Heart left ventricle (tissue), 16 donors: ENCODE results near the gene COMMD4. TPM values are rescaled to one million over a fixed set of nuclear protein-coding genes. Genes with fewer than 3 reads are reported as not detected.
"Not testable (repeated sequence)": the region's sequence is repeated elsewhere in the genome, so short reads cannot be mapped to it uniquely, and the experiment has no call there.

ENCODE experiments used
- ATAC-seq, 4 donors: fragments of 200-7000 bp; cut with Tn5 transposase; one replicate each; pipeline ENCODE4 v1.9.1; 2020 to 2022; ENCODE audit warnings: moderate library complexity in 4 of 4, mild to moderate bottlenecking in 3 of 4, moderate number of reproducible peaks in 1 of 4
- DNase-seq, 5 donors: peaks; one replicate each; pipeline ENCODE4 v3.0.0-alpha.2; 2020
- H3K27ac ChIP-seq, 12 donors: fragments of 200-600 bp; sonication (generic) in 4 of 12; one replicate each; pipeline versions ENCODE4 v1.5.0 to v1.8.0; 2016 to 2022; ENCODE audit warnings: mild to moderate bottlenecking in 2 of 12
- H3K27me3 ChIP-seq, 9 donors: fragments of 200-600 bp; sonication (generic) in 2 of 9; one replicate each; pipeline versions ENCODE4 v1.5.1 to v1.8.0; 2016 to 2022; ENCODE audit warnings: mild to moderate bottlenecking in 3 of 9
- H3K36me3 ChIP-seq, 9 donors: fragments of 200-600 bp; sonication (generic) in 2 of 9; one replicate each; pipeline versions ENCODE4 v1.5.0 to v1.8.0; 2018 to 2022; ENCODE audit warnings: mild to moderate bottlenecking in 2 of 9
- H3K4me1 ChIP-seq, 12 donors: fragments of 200-600 bp; sonication (generic) in 4 of 12; one replicate each; pipeline versions ENCODE4 v1.5.0 to v1.8.0; 2016 to 2022; ENCODE audit warnings: mild to moderate bottlenecking in 3 of 12
- H3K4me3 ChIP-seq, 12 donors: fragments of 200-600 bp; sonication (generic) in 4 of 12; one replicate each; pipeline versions ENCODE4 v1.5.0 to v1.8.0; 2017 to 2022; ENCODE audit warnings: mild to moderate bottlenecking in 9 of 12, moderate library complexity in 4 of 12
- H3K9me3 ChIP-seq, 12 donors: fragments of 200-600 bp; sonication (generic) in 4 of 12; one replicate each; pipeline versions ENCODE4 v1.5.0 to v1.8.0; 2016 to 2022; ENCODE audit warnings: mild to moderate bottlenecking in 1 of 12
- CTCF ChIP-seq, 12 donors: fragments of 200-600 bp; sonication (generic) in 4 of 12; IDR thresholded peaks; one replicate each; pipeline versions ENCODE4 v1.5.0 to v1.8.0; 2018 to 2022; ENCODE audit warnings: antibody characterized with exemption in 12 of 12, mild to moderate bottlenecking in 5 of 12
- POLR2A ChIP-seq, 2 donors: fragments of 450-650 bp; IDR thresholded peaks; one replicate each; pipeline ENCODE4 v1.6.1; 2017; ENCODE audit warnings: antibody characterized with exemption in 2 of 2, mild to moderate bottlenecking in 2 of 2, moderate library complexity in 2 of 2
- WGBS, 4 donors: extraction: QIAGEN DNeasy Blood & Tissue Kit in 2 of 4; methylation state at CpG; one replicate each; pipeline versions ENCODE4 v1.1.5 to v1.1.7; 2013 to 2018; 5-methylcytosine and 5-hydroxymethylcytosine counted together
- intact Hi-C, 10 donors: fragments of 100-400 bp; cut with DNase I; formaldehyde crosslinking; loops; one replicate each; pipeline versions ENCODE4 v1.11.1 to v1.14.2; 2022
- microRNA counts, 2 donors: library from miRNA; unstranded; fragments of <30 nt; microRNA quantifications; one replicate each; lab custom pipeline; 2016
- microRNA-seq, 4 donors: library from miRNA; unstranded; fragments of <30 nt; microRNA quantifications; one replicate each; pipeline versions ENCODE4 to v1.2.0, GENCODE V29; 2017 to 2020
- polyA plus RNA-seq, 2 donors: library from polyadenylated mRNA; stranded (reverse); fragments of 200-250 nt; gene quantifications; one replicate each; pipeline ENCODE4 v1.2.3, GENCODE V29; 2013
- total RNA-seq, 9 donors: library from RNA; depleted of rRNA in 2 of 9; stranded (reverse); fragments of >200 nt in 2 of 9; fragmentation: NEBNext Ultra II Directional in 3 of 9; extraction: Animal tissue kit (Norgen Biotek cat#: 25700) in 3 of 9; gene quantifications; one replicate each; pipeline versions ENCODE4 v1.1.0 to v1.2.4, GENCODE V29; 2016 to 2023
- donor health status: ischemic (EF 13 %, LVEDD 7.1; RV severe dilation, severe dysfunction).
- donor health status: healthy with polysubstance abuse.
- donor health status: DM: no; HTN: yes; CAD: no.
- donor health status: DM: no; HTN: no; CAD: no.
- donor health status: ischemic (EF 25% LVEDD 6.9; RV normal size, moderate dysfunction).
- donor health status: ischemic (EF 25% LVEDD 5.7; RV mildly dilated, moderate dysfunction).
- donor health status: healthy.
- donor health status: DM: yes; HTN: yes; CAD: no.
- donor health status: ischemic (EF 35%, LVEDD 5.7; RV mildly dilated, moderate dysfunction).
- donor health status: nonischemic (EF 11% LVEDD 7.7; RV severe dilation, severe dysfunction).
- donor health status: DM: yes; HTN: yes; CAD: no.
- donor health status: PGD.
- donor health status: ischemic (EF 29% LVEDD 5.4; RV normal size, mild dysfunction).
- donor health status: nonischemic (EF 23%, LVEDD 6.1; RV moderate dilation, normal function).

The COMMD4 gene
- total and polyA plus RNA-seq, 11 donors: 23.9 to 66.9 (median 37.6) TPM

- DNase-seq (no peak), ATAC-seq (no peak)
- no peak for TF ChIP-seq CTCF (IDR thresholded peaks at IDR 0.05)
- Histone ChIP-seq H3K9me3 (no peaks in the 10 kb centered on the region), H3K4me3 (no peak overlapping the region), H3K27ac (no peak overlapping the region), H3K4me1 (peaks cover 0 to 23% (median 16%) of the 10 kb centered on the region in 12 donors), H3K36me3 (peaks cover 0 to 77% (median 68%) of the 10 kb centered on the region in 9 donors), H3K27me3 (no peaks in the 10 kb centered on the region)
- intact Hi-C loops: no loop called here
- WGBS, 4 donors: 94 to 97% (median 96%) methylated on average over 11 of the region's 11 CpGs
Observed at GRCh38 chr15:75371901-75372688, 36.2 kb downstream of the COMMD4 start.

- no peaks in the 10 kb centered on the region for H3K9me3 ChIP-seq
- TF ChIP-seq POLR2A (IDR thresholded peaks at IDR 0.05): no peak
- TF ChIP-seq CTCF (IDR thresholded peaks at IDR 0.05): no peak
- H3K27me3 ChIP-seq: no peaks in the 10 kb centered on the region
- ATAC-seq (no peak), DNase-seq (no peak)
- peaks cover 3 to 100% (median 99%) of the 10 kb centered on the region in 9 donors for H3K36me3 ChIP-seq
- 86 to 91% (median 88%) methylated on average over 4 of the region's 4 CpGs for WGBS, 4 donors
- peaks cover 0 to 7% (median 0%) of the 10 kb centered on the region in 12 donors for H3K4me1 ChIP-seq
- no peak overlapping the region for H3K27ac ChIP-seq
- H3K4me3 ChIP-seq: no peak overlapping the region
- intact Hi-C loops: no loop called here
Observed at GRCh38 chr15:75380773-75381172, 44.9 kb downstream of the COMMD4 start.

GRCh38 chr15:75383986-75384385, 48.1 kb downstream of the COMMD4 start:
- H3K36me3 ChIP-seq: peaks cover 3 to 100% (median 97%) of the 10 kb centered on the region in 9 donors
- H3K4me1 ChIP-seq, intact Hi-C loops, DNase-seq, H3K4me3 ChIP-seq, H3K27ac ChIP-seq, H3K9me3 ChIP-seq, H3K27me3 ChIP-seq, ATAC-seq: not testable (repeated sequence)
- 91 to 94% (median 93%) methylated on average over 5 of the region's 5 CpGs for WGBS, 4 donors

MicroRNA genes within 50 kb of the gene (microRNA counts, 767-probe panel; counts per million panel counts)
- 1,966 to 2,255 counts per million in 2 donors for microRNA hsa-miR-631 (lab: Ali Mortazavi, UCI)

Small RNA genes lying within 50 kb of the gene (microRNA-seq; reads per million reads assigned to microRNA genes)
- 0 reads per million in 4 donors for gene MIR631

Other genes starting within 250 kb of the COMMD4 start
- gene C15orf39, start 134.2 kb upstream of the COMMD4 start, total RNA-seq: 10 to 100 TPM in 8 of 9 donors, 1 to 10 TPM in 1; 10.0 to 26.1 (median 13.9) TPM
- 10 to 100 TPM in 1 of 2 donors, 1 to 10 TPM in 1; 6.5 to 11.9 TPM for gene C15orf39, start 134.2 kb upstream of the COMMD4 start, polyA plus RNA-seq
- not detected for gene GOLGA6C, start 77.7 kb upstream of the COMMD4 start, total RNA-seq
- gene GOLGA6C, start 77.7 kb upstream of the COMMD4 start, polyA plus RNA-seq: not detected
- not detected for gene GOLGA6D, start 53.2 kb upstream of the COMMD4 start, total RNA-seq
- not detected for gene GOLGA6D, start 53.2 kb upstream of the COMMD4 start, polyA plus RNA-seq
- 10 to 100 TPM in 2 of 9 donors, 1 to 10 TPM in 7; 3.8 to 15.3 (median 8.1) TPM for gene NEIL1, start 11.0 kb downstream of the COMMD4 start, total RNA-seq
- gene NEIL1, start 11.0 kb downstream of the COMMD4 start, polyA plus RNA-seq: 10 to 100 TPM in 1 of 2 donors, 1 to 10 TPM in 1; 4.4 to 13.9 TPM
- gene MAN2C1, start 32.5 kb downstream of the COMMD4 start, total RNA-seq: 100 to 1,000 TPM in 6 of 9 donors, 10 to 100 TPM in 3; 68.0 to 130 (median 111) TPM
- gene MAN2C1, start 32.5 kb downstream of the COMMD4 start, polyA plus RNA-seq: 100 to 1,000 TPM in 1 of 2 donors, 10 to 100 TPM in 1; 61.3 to 150 TPM
- 10 to 100 TPM; 17.1 to 43.5 (median 31.8) TPM for gene SIN3A, start 115.6 kb downstream of the COMMD4 start, total RNA-seq
- 10 to 100 TPM in 1 of 2 donors, 1 to 10 TPM in 1; 5.6 to 17.7 TPM for gene SIN3A, start 115.6 kb downstream of the COMMD4 start, polyA plus RNA-seq
- 10 to 100 TPM in 3 of 9 donors, 1 to 10 TPM in 6; 4.6 to 16.8 (median 8.8) TPM for gene PTPN9, start 243.3 kb downstream of the COMMD4 start, total RNA-seq
- 1 to 10 TPM; 2.4 to 7.7 TPM for gene PTPN9, start 243.3 kb downstream of the COMMD4 start, polyA plus RNA-seq